ENCODE measurements around the gene DCDC2C. TPM values are rescaled to one million over a fixed set of nuclear protein-coding genes. Genes with fewer than 3 reads are reported as not detected.

The DCDC2C gene
- total and polyA plus RNA-seq, 2 of the 4 experiments (the other 2 are of a cell fraction) = not detected

- TF ChIP-seq ELK1 (IDR thresholded peaks at IDR 0.05; ENCODE audit: borderline replicate concordance, low read depth, low read length) = no peak
- no peak for TF ChIP-seq POLR2A (IDR thresholded peaks at IDR 0.05; ENCODE audit: low read depth, low read length)
Observed at GRCh38 chr2:3864943-3865865, 161.8 kb downstream of the DCDC2C start (continued).

DNA sequence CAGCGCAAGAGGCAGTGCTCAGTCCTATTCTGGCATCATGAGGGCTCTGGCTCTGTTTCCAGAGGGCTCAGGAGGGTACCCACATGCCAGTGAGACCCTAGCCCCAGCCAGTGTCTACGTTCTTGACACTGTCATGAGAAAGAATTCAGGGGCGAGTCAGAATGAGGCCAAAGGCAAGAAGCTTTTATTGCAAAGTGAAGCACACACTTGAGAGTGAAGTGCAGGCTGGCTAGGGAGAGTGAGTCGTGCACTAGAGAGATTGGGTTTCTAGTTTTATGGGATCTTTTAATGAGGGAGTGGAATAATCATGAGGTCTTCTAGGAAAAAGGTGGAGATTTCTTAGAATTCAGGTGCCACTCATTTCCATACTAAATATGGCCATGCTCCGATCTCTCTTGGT is 164.1 kb downstream of the DCDC2C start:
- dilution Hi-C loops (cut with HindIII; ENCODE audit: low sequenced_read_pairs, unreplicated experiment) = no loop called here
- Histone ChIP-seq H2BK15ac (ENCODE audit: low read depth, low read length) (no peak overlapping the region), H4K20me1 (ENCODE audit: insufficient read depth, low read length) (no peaks in the 10 kb centered on the region), H2AFZ (replicated peaks; ENCODE audit: low read length, poor library complexity) (no peak overlapping the region), H3K18ac (ENCODE audit: low read depth, low read length) (no peak overlapping the region), H2AK5ac (ENCODE audit: low read depth, low read length) (no peak overlapping the region), H3K27me3 (ENCODE audit: control insufficient read depth, insufficient read depth, low read length) (no peaks in the 10 kb centered on the region), H4K91ac (ENCODE audit: insufficient read depth, low read depth, low read length) (no peak overlapping the region), H3K4ac (ENCODE audit: low read depth, low read length) (no peak overlapping the region), H2AK9ac (replicated peaks; ENCODE audit: low read depth, low read length, poor library complexity) (no peak overlapping the region), H3K9ac (ENCODE audit: low read depth, low read length) (no peak overlapping the region), H2BK5ac (ENCODE audit: low read depth, low read length, poor library complexity, severe bottlenecking) (no peak overlapping the region), H3K4me3 (ENCODE audit: insufficient read depth, low read depth, low read length) (no peak overlapping the region), H3K9me3 (ENCODE audit: control insufficient read depth, insufficient read depth, low read length) (no peaks in the 10 kb centered on the region; the same call in 1 of the 2 replicates), H4K8ac (ENCODE audit: low read depth in 2 of 2, low read length in 2 of 2) (no peak overlapping the region), H2BK120ac (ENCODE audit: low read depth, low read length) (no peak overlapping the region), H3K23ac (ENCODE audit: low read depth, low read length) (no peak overlapping the region), H3K9me1 (ENCODE audit: insufficient read depth, low read length) (no peaks in the 10 kb centered on the region), H4K5ac (ENCODE audit: low read depth, low read length) (no peak overlapping the region), H3K14ac (replicated peaks; ENCODE audit: low read depth, low read length) (no peak overlapping the region), H3K36me3 (ENCODE audit: control insufficient read depth, insufficient read depth, low read length) (no peaks in the 10 kb centered on the region), H2BK20ac (ENCODE audit: low read depth, low read length) (no peak overlapping the region), H3K4me1 (ENCODE audit: control insufficient read depth, insufficient read depth, low read length) (no peaks in the 10 kb centered on the region), H3K27ac (ENCODE audit: insufficient read depth, low read length) (no peak overlapping the region), H3K79me1 (ENCODE audit: low read depth in 1 of 2, low read length in 2 of 2) (no peaks in the 10 kb centered on the region), H3K56ac (ENCODE audit: extremely low read depth, insufficient read depth, low read length) (no peak overlapping the region), H3K4me2 (ENCODE audit: low read depth, low read length) (no peak overlapping the region)
- POLR2A ChIA-PET (ENCODE audit: unreplicated experiment) = no interaction called here
- TF ChIP-seq MAZ (IDR thresholded peaks at IDR 0.05; ENCODE audit: borderline replicate concordance, low read depth, low read length) (no peak), RAD21 (IDR thresholded peaks at IDR 0.05; ENCODE audit: low read length) (no peak), FOS (IDR thresholded peaks at IDR 0.05; ENCODE audit: low read depth, low read length) (no peak), USF2 (IDR thresholded peaks at IDR 0.05; ENCODE audit: low read depth, low read length) (no peak)
- TF ChIP-seq, protein P1, sequence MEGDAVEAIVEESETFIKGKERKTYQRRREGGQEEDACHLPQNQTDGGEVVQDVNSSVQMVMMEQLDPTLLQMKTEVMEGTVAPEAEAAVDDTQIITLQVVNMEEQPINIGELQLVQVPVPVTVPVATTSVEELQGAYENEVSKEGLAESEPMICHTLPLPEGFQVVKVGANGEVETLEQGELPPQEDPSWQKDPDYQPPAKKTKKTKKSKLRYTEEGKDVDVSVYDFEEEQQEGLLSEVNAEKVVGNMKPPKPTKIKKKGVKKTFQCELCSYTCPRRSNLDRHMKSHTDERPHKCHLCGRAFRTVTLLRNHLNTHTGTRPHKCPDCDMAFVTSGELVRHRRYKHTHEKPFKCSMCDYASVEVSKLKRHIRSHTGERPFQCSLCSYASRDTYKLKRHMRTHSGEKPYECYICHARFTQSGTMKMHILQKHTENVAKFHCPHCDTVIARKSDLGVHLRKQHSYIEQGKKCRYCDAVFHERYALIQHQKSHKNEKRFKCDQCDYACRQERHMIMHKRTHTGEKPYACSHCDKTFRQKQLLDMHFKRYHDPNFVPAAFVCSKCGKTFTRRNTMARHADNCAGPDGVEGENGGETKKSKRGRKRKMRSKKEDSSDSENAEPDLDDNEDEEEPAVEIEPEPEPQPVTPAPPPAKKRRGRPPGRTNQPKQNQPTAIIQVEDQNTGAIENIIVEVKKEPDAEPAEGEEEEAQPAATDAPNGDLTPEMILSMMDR (conservative IDR thresholded peaks at IDR 0.05; ENCODE audit: low read depth, low read length) = no peak
- no TSS peak for BruUV-seq (replicated peaks)
- 67% methylated on average over 1 of the region's 5 CpGs; no CpG with 5 or more reads in 1 of the 2 experiments for WGBS, 2 experiments (ENCODE audit: extremely low coverage in 2 of 2, insufficient read length in 1 of 2)
- in situ Hi-C loops (cut with MboI; ENCODE audit: low sequenced_read_pairs) = no loop called here
- no peak for DNase-seq
- intact Hi-C loops (cut with micrococcal nuclease) = no loop called here
- CTCF ChIA-PET = no interaction called here
- no peak for ATAC-seq (ENCODE audit: low read depth)
